Measurements from ENCODE around the gene ROR1. TPM values are rescaled to one million over a fixed set of nuclear protein-coding genes. Genes with fewer than 3 reads are reported as not detected.

Gene ROR1
- total RNA-seq, 1 donor: 52.5 TPM

DNA sequence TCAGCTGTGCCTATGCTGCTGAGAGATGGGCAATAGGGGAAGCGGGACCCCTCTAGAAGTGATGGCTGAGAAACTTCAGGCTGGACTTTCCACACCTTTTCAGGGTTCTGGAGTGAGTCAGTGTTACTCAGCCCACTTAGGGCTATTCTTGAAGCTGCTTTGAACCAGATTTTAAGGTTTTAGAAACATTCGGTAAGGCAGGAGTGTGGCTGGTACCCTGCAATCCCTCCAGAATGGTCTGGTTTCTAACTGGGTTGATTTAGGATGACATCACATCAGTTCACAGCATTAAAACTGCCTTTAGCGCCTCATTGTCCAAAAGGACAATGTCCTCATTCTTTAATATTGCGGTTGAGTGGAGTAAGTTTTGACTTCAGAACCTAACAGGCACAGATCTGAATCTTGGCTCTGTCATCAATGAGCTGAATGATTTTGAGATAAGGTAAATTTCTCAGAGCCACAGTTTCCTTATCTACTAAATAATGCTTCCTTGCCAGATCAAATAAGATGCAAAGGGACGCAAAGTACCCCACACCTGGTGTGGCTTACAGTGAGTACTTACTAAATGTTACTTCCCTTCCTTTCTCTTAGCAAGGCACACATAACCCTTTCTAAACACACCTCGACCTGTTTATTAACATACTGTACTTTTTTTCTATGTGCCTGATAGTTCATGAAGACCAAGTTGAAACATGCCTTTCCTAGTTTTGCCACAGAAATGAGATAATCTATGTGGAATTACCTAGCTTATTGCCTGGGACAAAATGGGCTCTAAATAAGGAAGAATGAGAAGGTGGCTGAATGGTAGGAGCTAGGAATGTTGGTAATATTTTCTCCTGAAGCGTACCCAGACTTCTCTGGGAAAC, 209.8 kb downstream of the ROR1 start:
- Histone ChIP-seq H3K79me2 (ENCODE audit: insufficient read depth, low read length) (peaks cover 17% of the 10 kb centered on the region), H3K9me3 (ENCODE audit: low read depth, low read length) (no peaks in the 10 kb centered on the region), H3K27ac (ENCODE audit: low read depth, low read length) (peak overlapping the region; percentile 68), H4K20me1 (ENCODE audit: insufficient read depth, low read length) (peaks cover 20% of the 10 kb centered on the region), H2AFZ (ENCODE audit: low read length) (no peak overlapping the region), H3K4me1 (ENCODE audit: insufficient read depth, low read length) (peaks cover 50% of the 10 kb centered on the region), H3K4me3 (ENCODE audit: insufficient read depth, low read length) (no peak overlapping the region), H3K27me3 (ENCODE audit: insufficient read depth, low read length) (no peaks in the 10 kb centered on the region), H3K36me3 (ENCODE audit: insufficient read depth, low read length) (no peaks in the 10 kb centered on the region), H3K4me2 (ENCODE audit: insufficient read depth, low read length) (peak overlapping the region; percentile 49)
- no peak for DNase-seq (ENCODE audit: insufficient read length, low spot score, missing footprints)
- TF ChIP-seq, protein P1, sequence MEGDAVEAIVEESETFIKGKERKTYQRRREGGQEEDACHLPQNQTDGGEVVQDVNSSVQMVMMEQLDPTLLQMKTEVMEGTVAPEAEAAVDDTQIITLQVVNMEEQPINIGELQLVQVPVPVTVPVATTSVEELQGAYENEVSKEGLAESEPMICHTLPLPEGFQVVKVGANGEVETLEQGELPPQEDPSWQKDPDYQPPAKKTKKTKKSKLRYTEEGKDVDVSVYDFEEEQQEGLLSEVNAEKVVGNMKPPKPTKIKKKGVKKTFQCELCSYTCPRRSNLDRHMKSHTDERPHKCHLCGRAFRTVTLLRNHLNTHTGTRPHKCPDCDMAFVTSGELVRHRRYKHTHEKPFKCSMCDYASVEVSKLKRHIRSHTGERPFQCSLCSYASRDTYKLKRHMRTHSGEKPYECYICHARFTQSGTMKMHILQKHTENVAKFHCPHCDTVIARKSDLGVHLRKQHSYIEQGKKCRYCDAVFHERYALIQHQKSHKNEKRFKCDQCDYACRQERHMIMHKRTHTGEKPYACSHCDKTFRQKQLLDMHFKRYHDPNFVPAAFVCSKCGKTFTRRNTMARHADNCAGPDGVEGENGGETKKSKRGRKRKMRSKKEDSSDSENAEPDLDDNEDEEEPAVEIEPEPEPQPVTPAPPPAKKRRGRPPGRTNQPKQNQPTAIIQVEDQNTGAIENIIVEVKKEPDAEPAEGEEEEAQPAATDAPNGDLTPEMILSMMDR (IDR thresholded peaks at IDR 0.05; ENCODE audit: extremely low read depth, low read depth, low read length): no peak

DNA sequence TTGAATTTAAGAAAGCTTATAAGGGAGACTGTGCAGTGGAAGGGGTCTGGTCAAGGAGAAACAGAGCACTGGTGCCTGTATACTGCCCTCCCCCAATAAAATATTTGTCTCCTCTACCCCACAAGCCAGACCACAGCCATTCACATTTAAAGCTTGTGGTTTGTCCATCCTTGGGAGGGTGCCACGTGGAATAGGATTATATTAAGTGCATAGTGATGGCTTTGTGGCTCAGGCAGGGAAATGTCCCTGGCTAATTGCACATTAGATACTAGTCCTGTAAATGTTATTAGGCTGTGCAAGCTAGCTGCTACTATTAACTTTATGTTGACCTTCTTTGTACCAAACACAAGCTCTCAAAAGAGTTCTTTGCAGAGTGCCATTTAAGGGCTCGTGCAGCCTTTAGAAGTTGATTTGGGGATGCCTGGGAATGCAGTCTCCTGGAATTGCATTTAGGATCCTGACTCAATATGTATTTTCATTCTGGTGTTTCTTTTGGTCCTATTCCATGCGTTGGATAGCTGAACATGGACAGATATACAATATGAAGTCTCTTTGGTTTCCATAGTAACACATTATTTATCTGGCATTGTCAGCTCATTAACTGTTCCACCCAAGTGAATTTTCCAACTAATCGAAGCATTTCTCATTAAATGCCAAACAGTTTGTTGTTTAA, 210.6 kb downstream of the ROR1 start:
- Histone ChIP-seq H4K20me1 (ENCODE audit: insufficient read depth, low read length) (peaks cover 20% of the 10 kb centered on the region), H3K27ac (ENCODE audit: low read depth, low read length) (peak overlapping the region; percentile 68), H3K27me3 (ENCODE audit: insufficient read depth, low read length) (no peaks in the 10 kb centered on the region), H3K4me2 (ENCODE audit: insufficient read depth, low read length) (peak overlapping the region; percentile 49), H3K4me1 (ENCODE audit: insufficient read depth, low read length) (peaks cover 50% of the 10 kb centered on the region), H3K9me3 (ENCODE audit: low read depth, low read length) (no peaks in the 10 kb centered on the region), H3K79me2 (ENCODE audit: insufficient read depth, low read length) (peaks cover 19% of the 10 kb centered on the region), H2AFZ (ENCODE audit: low read length) (no peak overlapping the region), H3K4me3 (ENCODE audit: insufficient read depth, low read length) (no peak overlapping the region), H3K36me3 (ENCODE audit: insufficient read depth, low read length) (no peaks in the 10 kb centered on the region)
- TF ChIP-seq, protein P1 (IDR thresholded peaks at IDR 0.05; ENCODE audit: extremely low read depth, low read depth, low read length): no peak
- no peak for DNase-seq (ENCODE audit: insufficient read length, low spot score, missing footprints)

DNA sequence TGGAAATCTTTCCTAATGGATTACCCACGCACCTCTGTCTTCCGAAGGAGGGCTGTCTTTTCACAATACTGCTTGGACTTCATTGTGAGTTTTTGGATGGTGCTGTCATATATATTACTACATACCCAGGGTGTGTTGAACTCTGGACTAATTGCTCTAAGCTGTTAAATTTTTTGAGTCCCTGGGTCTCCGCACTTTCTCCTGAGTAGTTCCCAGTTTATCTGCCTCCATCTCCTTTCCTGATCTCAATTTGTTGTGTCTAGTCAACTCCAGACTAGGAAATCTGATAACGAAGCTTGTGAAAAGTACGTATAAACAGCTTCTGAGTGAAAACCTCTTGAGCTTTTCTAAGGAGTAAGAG, 211.1 kb downstream of the ROR1 start:
- Histone ChIP-seq H3K27ac (ENCODE audit: low read depth, low read length) (peak overlapping the region; percentile 68), H3K4me2 (ENCODE audit: insufficient read depth, low read length) (peak overlapping the region; percentile 49)

More for the DNA sequence above, 211.1 kb downstream of the ROR1 start:
- Histone ChIP-seq H3K4me1 (ENCODE audit: insufficient read depth, low read length) (peaks cover 50% of the 10 kb centered on the region), H3K9me3 (ENCODE audit: low read depth, low read length) (no peaks in the 10 kb centered on the region), H3K4me3 (ENCODE audit: insufficient read depth, low read length) (no peak overlapping the region), H3K79me2 (ENCODE audit: insufficient read depth, low read length) (peaks cover 19% of the 10 kb centered on the region), H4K20me1 (ENCODE audit: insufficient read depth, low read length) (peaks cover 17% of the 10 kb centered on the region), H3K36me3 (ENCODE audit: insufficient read depth, low read length) (no peaks in the 10 kb centered on the region), H2AFZ (ENCODE audit: low read length) (no peak overlapping the region), H3K27me3 (ENCODE audit: insufficient read depth, low read length) (no peaks in the 10 kb centered on the region)
- TF ChIP-seq, protein P1 (IDR thresholded peaks at IDR 0.05; ENCODE audit: extremely low read depth, low read depth, low read length): no peak
- no peak for DNase-seq (ENCODE audit: insufficient read length, low spot score, missing footprints)

Measured in osteoblast (primary cell).